ENCODE data around the gene FAM13A.
"Not testable (repeated sequence)": the region's sequence is repeated elsewhere in the genome, so short reads cannot be mapped to it uniquely, and the experiment has no call there.

Gene FAM13A

DNA sequence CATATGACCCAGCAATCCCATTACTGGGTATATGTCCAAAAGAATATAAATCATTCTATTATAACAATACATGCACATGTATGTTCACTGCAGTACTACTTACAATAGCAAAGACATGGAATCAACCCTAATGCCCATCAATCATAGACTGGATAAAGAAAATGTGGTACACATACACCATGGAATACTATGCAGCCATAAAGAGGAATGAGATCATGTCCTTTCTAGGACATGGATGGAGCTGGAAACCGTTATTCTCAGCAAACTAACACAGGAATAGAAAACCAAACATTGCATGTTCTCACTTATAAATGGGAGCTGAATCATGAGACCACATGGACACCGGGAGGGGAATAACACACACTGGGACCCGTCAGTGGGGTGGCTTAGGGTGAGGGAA is 152.7 kb downstream of the FAM13A start:
- H3K27ac ChIP-seq (ENCODE audit: extremely low read depth, low read depth, low read length); H3K4me3 ChIP-seq (ENCODE audit: low read depth, low read length); POLR2A ChIA-PET; H3K36me3 ChIP-seq (ENCODE audit: control insufficient read depth in 2 of 2, insufficient read depth in 1 of 2, low read length in 2 of 2); H3K4me1 ChIP-seq (ENCODE audit: control insufficient read depth, insufficient read depth, low read length); H3K9me3 ChIP-seq (ENCODE audit: control insufficient read depth, insufficient read depth, low read depth, low read length); CTCF ChIA-PET: not testable (repeated sequence)
- TF ChIP-seq ZNF146 (tag by site-specific recombination; IDR thresholded peaks at IDR 0.05), result peak; percentile 56; the same call in 1 of the 2 replicates

DNA sequence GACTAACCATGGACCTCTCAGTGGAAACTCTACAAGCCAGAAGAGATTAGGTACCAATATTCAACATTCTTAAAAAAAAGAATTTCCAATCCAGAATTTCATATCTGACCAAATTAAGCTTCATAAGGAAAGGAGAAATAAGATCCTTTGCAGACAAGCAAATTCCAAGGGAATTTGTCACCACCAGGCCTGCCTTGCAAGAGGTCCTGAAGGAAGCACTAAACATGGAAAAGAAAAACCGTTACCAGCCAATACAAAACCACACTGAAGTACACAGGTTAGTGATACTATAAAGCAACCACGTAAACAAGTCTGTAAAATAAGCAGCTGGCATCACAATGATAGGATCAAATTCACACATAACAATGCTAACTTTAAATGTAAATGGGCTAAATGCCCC is 156.6 kb downstream of the FAM13A start:
- no peak for TF ChIP-seq ZNF837 (tag by site-specific recombination; IDR thresholded peaks at IDR 0.05)
- Histone ChIP-seq H3K4me1 (ENCODE audit: control insufficient read depth, insufficient read depth, low read length) (no peaks in the 10 kb centered on the region), H3K4me3 (ENCODE audit: low read depth, low read length) (no peak overlapping the region), H3K27ac (ENCODE audit: extremely low read depth, low read depth, low read length) (no peak overlapping the region), H3K36me3 (ENCODE audit: control insufficient read depth in 2 of 2, insufficient read depth in 1 of 2, low read length in 2 of 2) (peaks cover 0 to 5% of the 10 kb centered on the region in 2 experiments; a peak in 1 of 3 replicates), H3K9me3 (ENCODE audit: control insufficient read depth, insufficient read depth, low read depth, low read length) (no peaks in the 10 kb centered on the region)
- ChIA-PET CTCF (no interaction called here), POLR2A (no interaction called here)

DNA sequence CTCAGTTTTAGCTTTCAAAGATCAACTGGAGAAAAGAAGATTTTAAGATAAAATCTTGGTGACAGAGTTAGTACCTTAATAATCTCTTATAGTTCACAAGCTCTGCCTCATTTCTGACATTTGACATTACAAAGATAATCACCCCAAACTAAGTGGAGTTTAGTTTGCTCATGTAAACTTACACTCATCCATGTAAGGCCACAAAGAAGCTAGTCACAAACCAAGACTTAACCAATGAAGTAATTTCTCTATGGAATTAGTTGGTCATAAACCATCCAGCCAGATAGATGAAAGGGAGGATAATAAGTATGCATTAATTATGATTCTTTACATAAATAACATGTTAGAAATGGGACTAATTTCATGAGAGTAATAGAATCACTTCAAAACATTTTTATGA is 159.2 kb downstream of the FAM13A start:
- CTCF ChIA-PET, result no interaction called here

DNA sequence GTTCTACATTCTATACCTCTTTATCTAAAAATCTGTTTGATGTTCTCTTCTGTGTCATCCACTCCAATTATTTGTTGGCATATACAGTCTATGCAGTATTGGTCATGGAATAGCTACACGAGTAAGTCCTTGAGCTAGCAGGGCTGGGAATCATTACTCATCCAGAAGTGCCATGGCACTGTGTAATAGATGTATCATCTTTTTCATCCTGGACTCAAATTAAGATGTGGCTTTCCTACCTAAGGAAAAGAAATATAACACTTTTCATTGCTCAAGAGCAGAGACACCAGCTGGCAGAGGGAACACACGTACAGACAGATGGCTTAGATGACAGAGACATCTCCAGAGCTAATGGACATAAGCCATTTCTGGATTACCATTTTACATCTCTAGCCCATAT is 159.8 kb downstream of the FAM13A start:
- H3K4me3 ChIP-seq (ENCODE audit: low read depth, low read length), result no peak overlapping the region
- CTCF ChIA-PET, result no interaction called here
- H3K9me3 ChIP-seq (ENCODE audit: control insufficient read depth, insufficient read depth, low read depth, low read length), result no peaks in the 10 kb centered on the region
- H3K36me3 ChIP-seq (ENCODE audit: control insufficient read depth in 2 of 2, insufficient read depth in 1 of 2, low read length in 2 of 2), result no peaks in the 10 kb centered on the region
- POLR2A ChIA-PET, result no interaction called here
- H3K27ac ChIP-seq (ENCODE audit: extremely low read depth, low read depth, low read length), result no peak overlapping the region
- H3K4me1 ChIP-seq (ENCODE audit: control insufficient read depth, insufficient read depth, low read length), result no peaks in the 10 kb centered on the region
- TF ChIP-seq HOXA7 (CRISPR knock-in tag; IDR thresholded peaks at IDR 0.05; ENCODE audit: borderline replicate concordance), result no peak
- no peak for TF ChIP-seq ZNF292 (tag by site-specific recombination; IDR thresholded peaks at IDR 0.05; ENCODE audit: borderline replicate concordance, low read depth)
- TF ChIP-seq ZNF837 (tag by site-specific recombination; IDR thresholded peaks at IDR 0.05), result no peak
- TF ChIP-seq ZNF416 (tag by site-specific recombination; IDR thresholded peaks at IDR 0.05), result no peak
- no peak for TF ChIP-seq ZNF624 (tag by site-specific recombination; IDR thresholded peaks at IDR 0.05)
- TF ChIP-seq ZNF362 (tag by site-specific recombination; IDR thresholded peaks at IDR 0.05), result no peak
- TF ChIP-seq GLI2 (tag by site-specific recombination; IDR thresholded peaks at IDR 0.05; ENCODE audit: borderline replicate concordance, low read depth), result no peak
- TF ChIP-seq, protein P1, sequence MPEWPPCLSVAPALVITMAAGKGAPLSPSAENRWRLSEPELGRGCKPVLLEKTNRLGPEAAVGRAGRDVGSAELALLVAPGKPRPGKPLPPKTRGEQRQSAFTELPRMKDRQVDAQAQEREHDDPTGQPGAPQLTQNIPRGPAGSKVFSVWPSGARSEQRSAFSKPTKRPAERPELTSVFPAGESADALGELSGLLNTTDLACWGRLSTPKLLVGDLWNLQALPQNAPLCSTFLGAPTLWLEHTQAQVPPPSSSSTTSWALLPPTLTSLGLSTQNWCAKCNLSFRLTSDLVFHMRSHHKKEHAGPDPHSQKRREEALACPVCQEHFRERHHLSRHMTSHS (tag by site-specific recombination; IDR thresholded peaks at IDR 0.05), result no peak
- no peak for TF ChIP-seq ZSCAN23 (tag by site-specific recombination; IDR thresholded peaks at IDR 0.05)
- TF ChIP-seq EGR2 (tag by site-specific recombination; IDR thresholded peaks at IDR 0.05; ENCODE audit: low read depth), result no peak
- no peak for TF ChIP-seq ZNF473 (tag by site-specific recombination; IDR thresholded peaks at IDR 0.05)
- TF ChIP-seq ZNF2 (tag by site-specific recombination; IDR thresholded peaks at IDR 0.05), result no peak
- TF ChIP-seq ZBTB49 (tag by site-specific recombination; IDR thresholded peaks at IDR 0.05; ENCODE audit: low read depth), result no peak
- TF ChIP-seq ZNF202 (tag by site-specific recombination; IDR thresholded peaks at IDR 0.05; ENCODE audit: borderline replicate concordance), result no peak

More for the DNA sequence above, 159.2 kb downstream of the FAM13A start:
- no peak overlapping the region for H3K27ac ChIP-seq (ENCODE audit: extremely low read depth, low read depth, low read length)
- TF ChIP-seq ZBTB11 (tag by site-specific recombination; conservative IDR thresholded peaks at IDR 0.05; ENCODE audit: low read depth) (no peak), ZNF121 (tag by site-specific recombination; IDR thresholded peaks at IDR 0.05) (no peak), HOXC10 (CRISPR knock-in tag; IDR thresholded peaks at IDR 0.05) (no peak), ZNF473 (tag by site-specific recombination; IDR thresholded peaks at IDR 0.05) (no peak), ZNF302 (tag by site-specific recombination; IDR thresholded peaks at IDR 0.05; ENCODE audit: low read depth) (no peak), ZNF791 (tag by site-specific recombination; IDR thresholded peaks at IDR 0.05) (no peak)
- no peaks in the 10 kb centered on the region for H3K9me3 ChIP-seq (ENCODE audit: control insufficient read depth, insufficient read depth, low read depth, low read length)
- H3K4me3 ChIP-seq (ENCODE audit: low read depth, low read length), result no peak overlapping the region
- no peaks in the 10 kb centered on the region for H3K36me3 ChIP-seq (ENCODE audit: control insufficient read depth in 2 of 2, insufficient read depth in 1 of 2, low read length in 2 of 2)
- H3K4me1 ChIP-seq (ENCODE audit: control insufficient read depth, insufficient read depth, low read length), result no peaks in the 10 kb centered on the region
- POLR2A ChIA-PET, result no interaction called here
